ENCODE results near the gene PDZD2. TPM values are rescaled to one million over a fixed set of nuclear protein-coding genes. Genes with fewer than 3 reads are reported as not detected.

PDZD2 gene
- polyA plus RNA-seq, 1 donor from 2014 or later, result 3.1 TPM

- H3K4me3 ChIP-seq (ENCODE audit: low read length), result no peak overlapping the region
- TF ChIP-seq EZH2 (IDR thresholded peaks at IDR 0.05; ENCODE audit: borderline replicate concordance, insufficient read depth, low read length, poor library complexity, severe bottlenecking) (no peak), SMC3 (conservative IDR thresholded peaks at IDR 0.05; ENCODE audit: poor library complexity) (no peak), POLR2AphosphoS5 (IDR thresholded peaks at IDR 0.05) (no peak), TAF1 (IDR thresholded peaks at IDR 0.05; ENCODE audit: low read depth) (no peak), CTCF (IDR thresholded peaks at IDR 0.05; ENCODE audit: poor library complexity, severe bottlenecking) (no peak), RAD21 (conservative IDR thresholded peaks at IDR 0.05) (no peak), EP300 (conservative IDR thresholded peaks at IDR 0.05; ENCODE audit: poor library complexity, severe bottlenecking) (no peak), MXI1 (conservative IDR thresholded peaks at IDR 0.05; ENCODE audit: poor library complexity, severe bottlenecking) (no peak)
- TF ChIP-seq, protein P1, sequence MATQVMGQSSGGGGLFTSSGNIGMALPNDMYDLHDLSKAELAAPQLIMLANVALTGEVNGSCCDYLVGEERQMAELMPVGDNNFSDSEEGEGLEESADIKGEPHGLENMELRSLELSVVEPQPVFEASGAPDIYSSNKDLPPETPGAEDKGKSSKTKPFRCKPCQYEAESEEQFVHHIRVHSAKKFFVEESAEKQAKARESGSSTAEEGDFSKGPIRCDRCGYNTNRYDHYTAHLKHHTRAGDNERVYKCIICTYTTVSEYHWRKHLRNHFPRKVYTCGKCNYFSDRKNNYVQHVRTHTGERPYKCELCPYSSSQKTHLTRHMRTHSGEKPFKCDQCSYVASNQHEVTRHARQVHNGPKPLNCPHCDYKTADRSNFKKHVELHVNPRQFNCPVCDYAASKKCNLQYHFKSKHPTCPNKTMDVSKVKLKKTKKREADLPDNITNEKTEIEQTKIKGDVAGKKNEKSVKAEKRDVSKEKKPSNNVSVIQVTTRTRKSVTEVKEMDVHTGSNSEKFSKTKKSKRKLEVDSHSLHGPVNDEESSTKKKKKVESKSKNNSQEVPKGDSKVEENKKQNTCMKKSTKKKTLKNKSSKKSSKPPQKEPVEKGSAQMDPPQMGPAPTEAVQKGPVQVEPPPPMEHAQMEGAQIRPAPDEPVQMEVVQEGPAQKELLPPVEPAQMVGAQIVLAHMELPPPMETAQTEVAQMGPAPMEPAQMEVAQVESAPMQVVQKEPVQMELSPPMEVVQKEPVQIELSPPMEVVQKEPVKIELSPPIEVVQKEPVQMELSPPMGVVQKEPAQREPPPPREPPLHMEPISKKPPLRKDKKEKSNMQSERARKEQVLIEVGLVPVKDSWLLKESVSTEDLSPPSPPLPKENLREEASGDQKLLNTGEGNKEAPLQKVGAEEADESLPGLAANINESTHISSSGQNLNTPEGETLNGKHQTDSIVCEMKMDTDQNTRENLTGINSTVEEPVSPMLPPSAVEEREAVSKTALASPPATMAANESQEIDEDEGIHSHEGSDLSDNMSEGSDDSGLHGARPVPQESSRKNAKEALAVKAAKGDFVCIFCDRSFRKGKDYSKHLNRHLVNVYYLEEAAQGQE (IDR thresholded peaks at IDR 0.05; ENCODE audit: borderline replicate concordance), result no peak
Observed at GRCh38 chr5:32090026-32090754, 451.3 kb downstream of the PDZD2 start.

DNA sequence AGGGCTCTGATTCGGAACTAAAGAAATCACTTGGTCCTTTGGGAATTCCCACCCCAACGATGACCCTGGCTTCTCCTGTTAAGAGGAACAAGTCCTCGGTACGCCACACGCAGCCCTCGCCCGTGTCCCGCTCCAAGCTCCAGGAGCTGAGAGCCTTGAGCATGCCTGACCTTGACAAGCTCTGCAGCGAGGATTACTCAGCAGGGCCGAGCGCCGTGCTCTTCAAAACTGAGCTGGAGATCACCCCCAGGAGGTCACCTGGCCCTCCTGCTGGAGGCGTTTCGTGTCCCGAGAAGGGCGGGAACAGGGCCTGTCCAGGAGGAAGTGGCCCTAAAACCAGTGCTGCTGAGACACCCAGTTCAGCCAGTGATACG is 451.8 kb downstream of the PDZD2 start:
- no peak overlapping the region for H2AFZ ChIP-seq (ENCODE audit: low read depth, low read length)
- TF ChIP-seq MXI1 (conservative IDR thresholded peaks at IDR 0.05; ENCODE audit: poor library complexity, severe bottlenecking) (no peak), CTCF (IDR thresholded peaks at IDR 0.05; ENCODE audit: poor library complexity, severe bottlenecking) (no peak), RAD21 (conservative IDR thresholded peaks at IDR 0.05) (no peak), POLR2AphosphoS5 (IDR thresholded peaks at IDR 0.05) (no peak), EZH2 (IDR thresholded peaks at IDR 0.05; ENCODE audit: borderline replicate concordance, insufficient read depth, low read length, poor library complexity, severe bottlenecking) (no peak), TAF1 (IDR thresholded peaks at IDR 0.05; ENCODE audit: low read depth) (no peak), SMC3 (conservative IDR thresholded peaks at IDR 0.05; ENCODE audit: poor library complexity) (no peak), EP300 (conservative IDR thresholded peaks at IDR 0.05; ENCODE audit: poor library complexity, severe bottlenecking) (no peak)
- TF ChIP-seq, protein P1 (IDR thresholded peaks at IDR 0.05; ENCODE audit: borderline replicate concordance), result no peak
- no peak overlapping the region for H3K4me2 ChIP-seq (ENCODE audit: low read length)
- H3K9me2 ChIP-seq (ENCODE audit: insufficient read depth, low read length), result no peaks in the 10 kb centered on the region
- no peaks in the 10 kb centered on the region for H4K20me1 ChIP-seq (ENCODE audit: insufficient read depth)
- no peaks in the 10 kb centered on the region for H3K27me3 ChIP-seq (ENCODE audit: insufficient read depth, low read depth, low read length)
- H3K9me3 ChIP-seq (ENCODE audit: low read length), result no peaks in the 10 kb centered on the region
- no peak overlapping the region for H3K9ac ChIP-seq (ENCODE audit: low read length)
- H3F3A ChIP-seq (ENCODE audit: insufficient read depth, low read length, poor library complexity, severe bottlenecking), result no peaks in the 10 kb centered on the region
- H3K4me3 ChIP-seq (ENCODE audit: low read length), result no peak overlapping the region
- H3K79me2 ChIP-seq (replicated peaks; ENCODE audit: insufficient read depth, low read length), result no peaks in the 10 kb centered on the region
- H3K27ac ChIP-seq (ENCODE audit: low read length), result no peak overlapping the region
- no peaks in the 10 kb centered on the region for H3K36me3 ChIP-seq (ENCODE audit: insufficient read depth, low read length)

More at GRCh38 chr5:32090026-32090754, 451.3 kb downstream of the PDZD2 start:
- no peak overlapping the region for H3K4me2 ChIP-seq (ENCODE audit: low read length)
- no peaks in the 10 kb centered on the region for H4K20me1 ChIP-seq (ENCODE audit: insufficient read depth)
- H3K27me3 ChIP-seq (ENCODE audit: insufficient read depth, low read depth, low read length), result no peaks in the 10 kb centered on the region
- no peaks in the 10 kb centered on the region for H3K9me2 ChIP-seq (ENCODE audit: insufficient read depth, low read length)
- no peaks in the 10 kb centered on the region for H3K36me3 ChIP-seq (ENCODE audit: insufficient read depth, low read length)
- H3K9ac ChIP-seq (ENCODE audit: low read length), result no peak overlapping the region
- no peak overlapping the region for H2AFZ ChIP-seq (ENCODE audit: low read depth, low read length)
- H3F3A ChIP-seq (ENCODE audit: insufficient read depth, low read length, poor library complexity, severe bottlenecking), result no peaks in the 10 kb centered on the region
- no peak overlapping the region for H3K27ac ChIP-seq (ENCODE audit: low read length)
- no peaks in the 10 kb centered on the region for H3K9me3 ChIP-seq (ENCODE audit: low read length)
- no peaks in the 10 kb centered on the region for H3K79me2 ChIP-seq (replicated peaks; ENCODE audit: insufficient read depth, low read length)
